Measurements from ENCODE around the gene GOSR2. TPM values are rescaled to one million over a fixed set of nuclear protein-coding genes. Genes with fewer than 3 reads are reported as not detected.

Gene GOSR2
- total and polyA plus RNA-seq, 2 of the 8 experiments (the other 6 are each of a cell fraction or from before 2014, with no cell fraction given), result 28.2 to 36.2 TPM

DNA sequence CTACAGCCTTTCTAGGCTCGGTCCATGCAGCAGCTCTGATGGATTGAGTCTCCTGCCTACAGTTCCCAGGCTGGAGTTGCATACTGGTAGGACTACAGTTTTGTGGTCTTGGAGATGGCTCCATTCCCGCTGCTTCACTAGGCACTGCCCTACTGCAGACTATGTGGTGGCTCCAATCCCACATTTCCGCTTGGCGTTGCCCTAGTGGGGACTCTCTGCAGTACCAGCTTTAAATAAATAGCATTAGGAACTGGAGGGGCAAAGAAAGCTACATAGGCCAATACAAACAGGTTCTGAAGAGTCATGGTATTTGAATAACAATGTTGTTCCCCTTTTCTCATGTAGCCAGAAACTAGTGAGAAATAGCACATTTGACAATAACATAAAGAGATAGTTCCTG is 5.4 kb upstream of the GOSR2 start:
- Histone ChIP-seq H2AK5ac (ENCODE audit: low read depth, low read length) (no peak overlapping the region), H4K8ac (ENCODE audit: extremely low read depth, insufficient read depth, low read length) (no peak overlapping the region), H4K91ac (replicated peaks; ENCODE audit: insufficient read length, low read length) (peak overlapping the region; percentile 55), H3K23me2 (ENCODE audit: low read depth, low read length) (no peaks in the 10 kb centered on the region), H3K4me3 (ENCODE audit: extremely low read depth in 1 of 4, insufficient read depth in 2 of 4, low read depth in 3 of 4, low read length in 4 of 4) (no peak overlapping the region), H4K20me1 (replicated peaks in 1 of 2; ENCODE audit: control insufficient read depth in 1 of 2, insufficient read depth in 2 of 2, low read length in 2 of 2) (no peaks in the 10 kb centered on the region), H3K9me3 (ENCODE audit: insufficient read depth in 2 of 2, low read depth in 1 of 2, low read length in 1 of 2) (no peaks in the 10 kb centered on the region), H3K4ac (replicated peaks; ENCODE audit: insufficient read length, low read depth, low read length) (no peak overlapping the region), H2BK20ac (ENCODE audit: low read length) (no peak overlapping the region), H2BK120ac (replicated peaks; ENCODE audit: low read depth, low read length) (no peak overlapping the region), H2BK15ac (ENCODE audit: low read length) (no peak overlapping the region), H3K36me3 (ENCODE audit: control insufficient read depth in 2 of 4, insufficient read depth in 4 of 4, low read length in 3 of 4) (no peaks in the 10 kb centered on the region), H3K4me1 (replicated peaks in 1 of 4; ENCODE audit: control insufficient read depth in 3 of 4, insufficient read depth in 4 of 4, low read length in 3 of 4) (no peaks in the 10 kb centered on the region), H3K4me2 (ENCODE audit: insufficient read depth in 1 of 2, low read depth in 2 of 2, low read length in 2 of 2) (no peak overlapping the region), H3K56ac (replicated peaks; ENCODE audit: insufficient read length, low read depth, low read length) (no peak overlapping the region), H2BK12ac (ENCODE audit: low read depth, low read length) (no peak overlapping the region), H2AFZ (ENCODE audit: low read length) (no peak overlapping the region), H2BK5ac (ENCODE audit: low read depth, low read length) (no peak overlapping the region), H3K14ac (ENCODE audit: insufficient read length) (no peak overlapping the region), H3K27ac (ENCODE audit: low read depth, low read length) (no peak overlapping the region), H4K5ac (ENCODE audit: insufficient read length, low read depth, low read length) (no peak overlapping the region), H3K79me1 (ENCODE audit: low read depth, low read length) (no peaks in the 10 kb centered on the region; the same call in 1 of the 2 replicates), H3K27me3 (replicated peaks in 1 of 4; ENCODE audit: control insufficient read depth in 3 of 4, extremely low read depth in 1 of 4, insufficient read depth in 3 of 4, low read length in 3 of 4) (no peaks in the 10 kb centered on the region), H3K79me2 (ENCODE audit: control insufficient read depth in 1 of 2, insufficient read depth in 2 of 2, low read length in 2 of 2) (no peaks in the 10 kb centered on the region), H3K23ac (ENCODE audit: insufficient read length) (no peak overlapping the region), H3K18ac (ENCODE audit: extremely low read depth, low read length) (no peak overlapping the region), H3K9ac (replicated peaks in 1 of 4; ENCODE audit: extremely low read depth in 1 of 4, low read depth in 3 of 4, low read length in 3 of 4) (no peak overlapping the region)
- WGBS, 2 experiments (ENCODE audit: extremely low coverage in 1 of 2, insufficient coverage in 1 of 2, insufficient read length in 1 of 2, insufficient replicate concordance in 2 of 2, low coverage in 1 of 2, low lambda C conversion rate in 2 of 2, missing lambda C conversion rate in 1 of 2), result 72% methylated on average over 4 of the region's 4 CpGs; no CpG with 5 or more reads in 1 of the 2 experiments
- POLR2A ChIA-PET (ENCODE audit: partially characterized antibody), result no interaction called here
- no peak for TF ChIP-seq JUND (IDR thresholded peaks at IDR 0.05; ENCODE audit: low read length)
- TF ChIP-seq, protein P1, sequence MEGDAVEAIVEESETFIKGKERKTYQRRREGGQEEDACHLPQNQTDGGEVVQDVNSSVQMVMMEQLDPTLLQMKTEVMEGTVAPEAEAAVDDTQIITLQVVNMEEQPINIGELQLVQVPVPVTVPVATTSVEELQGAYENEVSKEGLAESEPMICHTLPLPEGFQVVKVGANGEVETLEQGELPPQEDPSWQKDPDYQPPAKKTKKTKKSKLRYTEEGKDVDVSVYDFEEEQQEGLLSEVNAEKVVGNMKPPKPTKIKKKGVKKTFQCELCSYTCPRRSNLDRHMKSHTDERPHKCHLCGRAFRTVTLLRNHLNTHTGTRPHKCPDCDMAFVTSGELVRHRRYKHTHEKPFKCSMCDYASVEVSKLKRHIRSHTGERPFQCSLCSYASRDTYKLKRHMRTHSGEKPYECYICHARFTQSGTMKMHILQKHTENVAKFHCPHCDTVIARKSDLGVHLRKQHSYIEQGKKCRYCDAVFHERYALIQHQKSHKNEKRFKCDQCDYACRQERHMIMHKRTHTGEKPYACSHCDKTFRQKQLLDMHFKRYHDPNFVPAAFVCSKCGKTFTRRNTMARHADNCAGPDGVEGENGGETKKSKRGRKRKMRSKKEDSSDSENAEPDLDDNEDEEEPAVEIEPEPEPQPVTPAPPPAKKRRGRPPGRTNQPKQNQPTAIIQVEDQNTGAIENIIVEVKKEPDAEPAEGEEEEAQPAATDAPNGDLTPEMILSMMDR (IDR thresholded peaks at IDR 0.05; ENCODE audit: control extremely low read depth in 1 of 3, insufficient read depth in 1 of 3, low read depth in 1 of 3, low read length in 3 of 3), result peak in 1 of 3 experiments; percentile 28; a peak in 1 of 4 replicates
- DNase-seq (ENCODE audit: low read depth in 1 of 2, low spot score in 2 of 2) (no peak), FAIRE-seq (no peak)
- CTCF ChIA-PET (ENCODE audit: partially characterized antibody), result interaction anchor here (0.9 to 1.4 kb wide), 5 partner anchors 10 to 82 kb away, joined by 3 to 4 read pairs (median 3); no protein-coding TSS in a partner anchor
